ENCODE measurements around the gene PSMG4.

The PSMG4 gene

GRCh38 chr6:3277851-3278416 lies 19.2 kb downstream of the PSMG4 start:
- DNase-seq = no peak

DNA sequence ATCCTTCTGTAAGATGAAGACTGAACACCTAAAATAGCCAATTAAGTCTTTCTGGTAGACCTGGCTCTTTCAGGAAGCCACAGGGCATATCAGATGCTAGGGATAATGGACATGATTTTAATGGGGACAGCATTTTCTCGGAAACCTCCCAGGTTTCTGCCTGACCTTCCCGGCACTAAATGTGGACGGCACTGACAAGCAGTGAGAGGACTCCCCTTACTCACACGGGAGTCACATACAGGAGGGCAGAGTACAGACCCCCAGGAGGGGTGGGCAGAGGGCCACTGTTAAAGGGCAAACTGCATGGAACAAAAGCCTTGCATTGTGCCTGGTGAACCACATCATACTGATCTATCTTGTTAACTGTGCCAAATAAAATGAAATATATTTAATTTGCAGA lies 19.9 kb downstream of the PSMG4 start:
- no peak for DNase-seq

- DNase-seq = no peak
These were observed 21.3 kb downstream of the PSMG4 start for GRCh38 chr6:3280091-3280490.

GRCh38 chr6:3280866-3281465 lies 22.2 kb downstream of the PSMG4 start:
- no peak for DNase-seq

GRCh38 chr6:3281631-3282475 lies 23.1 kb downstream of the PSMG4 start:
- no peak for DNase-seq

DNA sequence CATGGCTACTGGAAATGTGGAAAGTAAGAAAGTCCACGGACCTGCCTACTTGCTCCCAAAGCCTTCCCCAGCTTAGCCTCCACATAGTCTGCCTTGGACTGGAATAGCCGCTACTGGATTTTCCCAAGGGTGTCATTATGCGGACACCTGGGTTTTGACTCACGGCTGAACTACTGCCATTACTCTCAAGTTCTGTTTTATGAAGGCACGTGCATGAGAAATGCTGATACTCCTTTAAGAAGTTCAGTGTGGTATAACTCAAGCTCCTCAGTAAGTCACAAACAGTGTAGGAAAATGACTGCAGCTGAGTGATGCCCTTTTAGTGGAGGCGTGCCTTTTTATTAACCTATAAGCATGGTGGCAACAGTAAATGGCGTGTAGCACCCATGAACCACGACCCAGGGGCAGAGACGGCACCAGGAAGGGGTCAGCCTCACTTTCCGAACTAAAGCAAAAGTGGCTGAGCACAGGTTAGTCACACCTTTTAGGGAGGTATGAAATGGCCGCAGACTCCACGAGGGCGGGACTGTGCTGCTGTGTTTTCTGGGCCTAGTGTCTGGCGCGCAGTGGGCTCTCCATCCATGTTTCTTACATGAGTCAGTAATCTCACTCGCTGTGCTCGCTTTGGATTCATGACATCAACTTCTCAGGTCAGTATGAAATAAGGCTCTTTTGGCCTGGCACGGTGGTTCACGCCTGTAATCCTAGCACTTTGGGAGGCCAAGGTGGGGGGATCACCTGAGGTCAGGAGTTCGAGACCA lies 23.9 kb downstream of the PSMG4 start:
- no peak for DNase-seq

GRCh38 chr6:3283241-3283640 lies 24.5 kb downstream of the PSMG4 start:
- no peak for DNase-seq

GRCh38 chr6:3283641-3284435 lies 25.1 kb downstream of the PSMG4 start:
- DNase-seq = no peak

DNA sequence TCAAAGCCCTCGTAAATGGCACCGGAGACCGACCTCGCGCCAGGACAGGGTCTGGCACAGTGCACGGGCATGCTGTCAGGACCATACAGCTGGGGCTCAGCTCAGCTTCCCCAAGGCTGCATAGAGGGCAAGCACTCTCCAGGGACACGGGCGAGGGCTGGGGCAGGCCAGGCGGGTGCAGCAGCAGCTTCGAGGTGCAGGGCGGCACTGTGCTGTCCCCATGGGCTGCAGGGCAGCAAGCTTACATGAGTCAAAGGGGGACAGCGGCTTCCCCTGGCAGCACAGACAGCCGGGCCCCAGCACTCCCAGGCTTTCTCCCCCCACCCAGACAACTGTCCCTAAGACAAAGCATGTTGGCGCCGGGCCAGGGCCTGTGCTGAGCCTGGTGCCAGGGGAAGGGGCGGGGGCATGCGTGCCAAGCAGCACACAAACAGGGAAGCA lies 25.7 kb downstream of the PSMG4 start:
- DNase-seq = no peak

GRCh38 chr6:3285049-3285639 lies 26.4 kb downstream of the PSMG4 start:
- DNase-seq = no peak

DNA sequence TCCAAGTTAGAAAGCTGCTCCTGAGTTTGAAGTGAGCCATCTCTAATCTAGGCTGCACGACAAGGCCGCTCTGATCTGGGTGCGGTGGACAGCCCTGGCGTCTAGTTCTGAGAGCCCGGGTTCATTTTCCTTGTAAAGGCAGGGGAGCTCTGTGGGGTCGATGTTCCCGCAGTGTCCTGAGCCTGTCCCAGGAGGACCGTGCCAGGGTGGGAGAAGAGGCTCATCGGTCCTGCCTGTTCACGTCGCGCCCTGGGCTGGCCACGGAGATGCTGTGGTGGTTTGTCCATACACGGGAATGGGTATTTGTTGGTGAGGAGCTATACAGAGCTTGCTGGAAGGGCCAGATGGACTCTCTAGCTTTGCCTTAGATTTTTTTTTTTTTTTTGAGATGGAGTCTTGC lies 27.0 kb downstream of the PSMG4 start:
- DNase-seq = no peak

GRCh38 chr6:3286641-3287171 lies 28.0 kb downstream of the PSMG4 start:
- no peak for DNase-seq

GRCh38 chr6:3287308-3287707 lies 28.6 kb downstream of the PSMG4 start:
- DNase-seq = no peak

DNA sequence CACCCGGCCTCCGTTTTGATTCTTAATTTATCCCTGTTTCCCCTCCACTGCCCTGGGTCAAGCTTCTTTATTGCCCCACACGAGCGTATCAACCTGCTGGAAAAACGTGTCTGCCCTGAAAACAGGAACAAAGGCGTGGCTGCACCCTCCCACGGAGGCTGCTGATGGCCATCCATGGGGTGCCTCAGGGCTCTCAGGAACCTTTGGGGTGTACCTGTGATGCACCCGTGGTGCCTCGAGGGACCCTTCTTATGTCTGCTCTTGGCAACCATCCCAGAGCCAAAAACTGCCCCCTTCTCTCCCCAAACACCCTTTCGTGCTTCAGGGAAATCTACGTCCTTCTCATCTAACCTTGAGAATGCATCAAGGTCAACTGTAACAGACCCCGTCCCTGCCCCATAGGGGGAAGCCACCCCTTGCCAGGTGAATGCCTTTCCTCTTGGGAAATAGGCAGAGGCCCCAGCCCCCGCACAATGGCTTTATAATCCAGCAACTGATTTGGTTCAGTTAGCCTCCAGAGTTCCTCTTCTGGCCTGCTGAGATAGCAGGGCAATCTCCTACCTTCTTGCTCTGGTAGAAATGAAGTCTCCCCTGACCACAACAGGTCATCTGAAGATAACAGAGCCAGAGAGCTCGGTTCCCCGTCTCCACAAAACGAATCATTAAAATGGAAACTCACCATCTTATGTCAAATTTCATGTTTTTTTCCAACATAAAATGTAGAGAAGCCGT lies 29.4 kb downstream of the PSMG4 start:
- no peak for DNase-seq

DNA sequence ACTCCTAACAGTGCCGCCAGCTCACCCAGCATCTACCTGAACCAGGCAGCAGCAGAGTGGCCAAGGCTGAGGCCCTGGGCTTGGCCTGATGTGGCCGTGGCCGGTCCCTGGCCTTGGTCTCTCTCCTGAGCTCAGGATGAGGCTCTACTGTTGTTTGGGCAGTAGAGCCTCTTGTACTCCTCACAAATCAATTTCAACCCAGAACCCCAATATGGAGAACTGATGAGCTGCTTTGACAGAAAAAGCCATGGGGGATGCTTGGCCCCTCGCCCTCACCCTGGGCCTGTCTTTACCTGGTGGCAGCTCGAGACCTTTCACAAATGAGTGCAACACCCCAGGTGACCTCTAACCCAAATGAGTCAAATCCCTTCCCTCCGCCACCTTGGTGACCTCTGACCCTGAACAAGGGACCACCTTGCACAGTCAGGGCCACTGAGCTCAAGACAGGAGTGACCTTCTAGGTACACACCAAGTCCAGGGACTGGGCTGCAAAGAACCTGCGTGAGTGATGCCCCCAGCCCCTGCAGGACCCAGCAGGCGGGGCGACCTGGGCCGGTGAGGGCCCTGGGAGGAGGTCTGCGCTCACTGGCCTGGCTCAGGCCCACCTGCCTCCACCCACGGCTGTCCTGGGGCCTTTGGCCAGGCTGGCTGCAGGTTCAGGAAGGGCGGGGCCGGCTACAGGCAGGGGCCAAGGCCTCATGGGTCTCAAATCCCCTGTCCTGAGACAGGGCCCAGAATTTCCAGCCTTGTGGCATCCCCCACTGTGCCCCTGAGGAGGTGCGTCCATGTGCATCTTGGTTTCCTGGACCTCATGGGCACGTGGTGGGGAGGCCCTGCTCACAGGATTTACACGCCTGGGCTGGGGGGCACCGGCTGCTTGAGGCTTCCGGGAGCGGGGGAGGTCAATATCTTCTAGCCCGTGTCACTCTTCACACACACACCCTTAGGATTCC lies 30.2 kb downstream of the PSMG4 start:
- no peak for DNase-seq

GRCh38 chr6:3289664-3290055 lies 30.9 kb downstream of the PSMG4 start:
- DNase-seq = no peak

DNA sequence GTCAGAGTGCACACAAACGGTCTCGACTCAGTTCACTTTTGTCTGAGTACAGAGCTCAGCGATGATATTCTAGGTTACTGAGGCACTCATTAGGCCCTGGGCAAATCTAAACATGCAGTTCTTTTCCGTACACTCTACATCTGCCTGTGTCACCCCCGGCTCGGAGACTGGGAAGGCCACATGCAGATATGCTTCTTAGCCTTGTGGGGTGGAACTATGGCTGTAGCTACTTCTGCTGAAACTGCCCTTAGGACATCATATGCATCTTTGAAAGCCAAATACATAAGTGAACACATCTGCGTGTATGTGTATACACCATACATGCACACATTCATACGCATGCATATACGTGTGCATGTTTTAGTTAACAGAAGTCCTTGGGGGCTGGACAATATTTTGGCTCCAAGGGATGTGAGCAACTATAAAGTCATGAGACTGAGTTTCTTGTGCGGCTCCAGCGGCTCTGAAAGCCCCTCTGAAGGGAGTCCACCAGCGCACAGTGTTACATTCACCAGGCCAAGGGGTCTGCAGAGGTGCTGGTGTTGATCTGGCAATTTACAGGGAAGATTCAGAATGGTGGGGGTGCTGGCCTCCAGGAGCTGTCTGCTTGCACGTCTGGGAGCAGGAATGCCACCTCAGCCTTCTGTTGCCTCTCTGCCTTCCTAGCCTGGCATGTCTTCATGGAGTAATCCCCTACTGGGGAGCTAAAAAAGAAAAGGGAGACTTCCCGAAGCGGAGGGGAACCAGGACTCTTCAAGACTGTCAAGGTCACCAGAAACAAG lies 31.6 kb downstream of the PSMG4 start:
- no peak for DNase-seq

DNA sequence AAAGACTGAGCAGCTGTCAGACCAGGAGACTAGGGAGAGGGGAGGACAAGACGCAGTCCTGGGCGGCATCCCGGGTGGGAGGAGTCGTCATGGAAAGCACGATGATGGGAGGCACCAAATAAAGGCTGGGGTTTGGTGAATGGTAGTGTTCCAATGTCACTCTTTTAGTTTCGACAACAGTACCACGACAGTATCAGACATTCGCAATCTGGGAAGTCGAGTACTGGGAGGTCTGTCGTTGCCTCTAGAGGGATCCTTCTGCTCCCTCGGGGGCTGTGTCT lies 32.1 kb downstream of the PSMG4 start:
- no peak for DNase-seq

DNA sequence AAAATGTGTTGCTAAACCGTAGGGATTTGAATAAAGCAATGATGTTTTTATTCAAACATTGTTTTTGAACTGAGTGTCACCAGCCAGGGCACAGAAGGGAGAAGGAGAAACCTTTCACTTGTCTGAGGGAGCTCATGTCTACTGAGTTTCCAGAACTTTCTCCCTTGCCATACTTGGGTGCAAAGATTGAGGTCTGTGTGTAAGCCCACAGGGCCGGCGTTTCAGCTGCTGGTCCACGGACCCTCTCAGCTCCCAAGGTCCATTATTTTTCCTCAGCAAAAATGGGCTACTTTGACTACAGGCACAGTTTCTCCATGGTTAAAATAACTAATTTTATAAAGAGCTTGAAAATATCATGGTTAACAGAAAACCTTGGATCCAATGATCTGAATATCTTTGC lies 32.6 kb downstream of the PSMG4 start:
- no peak for DNase-seq

DNA sequence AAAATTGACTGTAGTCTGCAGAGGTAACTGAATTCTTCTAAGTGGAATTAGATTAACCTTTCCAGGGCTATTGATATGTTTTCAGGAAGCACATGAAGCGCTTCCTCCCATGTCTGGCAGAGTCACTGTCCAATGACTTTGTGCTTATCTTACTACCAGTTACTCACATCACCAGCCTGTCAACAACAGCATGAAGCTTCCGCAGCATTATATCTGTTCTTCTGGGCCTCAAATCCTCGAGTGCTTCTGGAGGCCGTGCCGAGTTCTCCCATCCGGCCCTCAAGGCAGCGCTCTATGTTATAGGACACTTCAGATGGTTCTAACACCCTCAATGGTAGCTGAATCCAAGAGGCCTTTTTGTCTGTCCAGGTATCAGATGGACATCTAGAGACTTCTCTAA lies 33.2 kb downstream of the PSMG4 start:
- DNase-seq = no peak
